H9 (cell line): ENCODE data around the gene DPP6. TPM values are rescaled to one million over a fixed set of nuclear protein-coding genes. Genes with fewer than 3 reads are reported as not detected.
A peak's percentile ranks its signal among the peaks of the same experiment; 100 is the strongest.

Experiments
- DNase-seq: peaks from one replicate; pipeline ENCODE4 v3.0.0-alpha.2; 2017
- H2AFZ ChIP-seq: one replicate; pipeline ENCODE4 v1.6.1; 2013; ENCODE audit warnings: mild to moderate bottlenecking, low read length, control low read depth, moderate library complexity
- H2AK5ac ChIP-seq: 2 replicates; pipeline ENCODE4 v1.6.1; 2013; ENCODE audit warnings: low read length, control low read depth, mixed read lengths; ENCODE audit not compliant: insufficient read length
- H2BK120ac ChIP-seq: one replicate; pipeline ENCODE4 v1.6.1; 2013; ENCODE audit warnings: low read depth, mild to moderate bottlenecking, low read length, control low read depth, inconsistent platforms; ENCODE audit not compliant: poor library complexity, severe bottlenecking
- H2BK12ac ChIP-seq: 2 replicates; pipeline ENCODE4 v1.6.1; 2013; ENCODE audit warnings: low read length, control low read depth, mixed read lengths, low read depth; ENCODE audit not compliant: insufficient read length
- H2BK15ac ChIP-seq: 2 replicates; pipeline ENCODE4 v1.6.1; 2013; ENCODE audit warnings: low read depth, low read length, control low read depth
- H2BK20ac ChIP-seq: one replicate; pipeline ENCODE4 v1.6.1; 2013; ENCODE audit warnings: low read depth, mild to moderate bottlenecking, low read length, control low read depth, inconsistent platforms; ENCODE audit not compliant: poor library complexity, severe bottlenecking
- H2BK5ac ChIP-seq: 2 replicates; pipeline ENCODE4 v1.6.1; 2013; ENCODE audit warnings: low read length, control low read depth, mixed read lengths; ENCODE audit not compliant: insufficient read length
- H3K14ac ChIP-seq: 2 replicates; pipeline ENCODE4 v1.6.1; 2013; ENCODE audit warnings: low read length, control low read depth; ENCODE audit not compliant: insufficient read depth
- H3K18ac ChIP-seq: 2 replicates; pipeline ENCODE4 v1.6.1; 2013; ENCODE audit warnings: low read depth, mild to moderate bottlenecking, mixed read lengths, low read length, control low read depth; ENCODE audit not compliant: insufficient read length
- H3K23ac ChIP-seq: 2 replicates; pipeline ENCODE4 v1.6.1; 2013; ENCODE audit warnings: low read length, control low read depth, mixed read lengths, low read depth; ENCODE audit not compliant: insufficient read length
- H3K23me2 ChIP-seq: 2 replicates; pipeline ENCODE4 v1.6.1; 2013; ENCODE audit warnings: low read depth, mild to moderate bottlenecking, mixed read lengths, low read length, control low read depth; ENCODE audit not compliant: insufficient read length, poor library complexity, severe bottlenecking
- H3K27ac ChIP-seq: 2 replicates; pipeline ENCODE4 v1.5.1; 2013; ENCODE audit warnings: low read length, control low read depth, mixed read lengths, low read depth; ENCODE audit not compliant: insufficient read length
- H3K27me3 ChIP-seq: 2 replicates; pipeline ENCODE4 v1.6.1; 2013; ENCODE audit warnings: low read length, control low read depth, inconsistent platforms; ENCODE audit not compliant: insufficient read depth
- H3K4ac ChIP-seq: 2 replicates; pipeline ENCODE4 v1.6.1; 2013; ENCODE audit warnings: low read depth, mild to moderate bottlenecking, control low read depth, inconsistent platforms, low read length, moderate library complexity
- H3K4me1 ChIP-seq: 2 replicates; pipeline ENCODE4 v1.6.1; 2013; ENCODE audit warnings: low read length, control low read depth, inconsistent platforms; ENCODE audit not compliant: insufficient read depth
- H3K4me2 ChIP-seq: 2 replicates; pipeline ENCODE4 v1.6.1; 2013; ENCODE audit warnings: low read length, control low read depth, mixed read lengths; ENCODE audit not compliant: insufficient read length, insufficient read depth
- H3K56ac ChIP-seq: 2 replicates; pipeline ENCODE4 v1.6.1; 2013; ENCODE audit warnings: low read depth, mild to moderate bottlenecking, mixed read lengths, low read length, control low read depth; ENCODE audit not compliant: insufficient read length
- H3K79me1 ChIP-seq: 2 replicates; pipeline ENCODE4 v1.6.1; 2013; ENCODE audit warnings: low read depth, mild to moderate bottlenecking, moderate library complexity, low read length, control low read depth, inconsistent platforms; ENCODE audit not compliant: insufficient read depth, poor library complexity, severe bottlenecking
- H3K79me2 ChIP-seq: 2 replicates; pipeline ENCODE4 v1.6.1; 2013; ENCODE audit warnings: low read length, control low read depth, inconsistent platforms; ENCODE audit not compliant: insufficient read depth
- H3K9ac ChIP-seq: 2 replicates; pipeline ENCODE4 v1.6.1; 2013; ENCODE audit warnings: low read length, control low read depth, mixed read lengths; ENCODE audit not compliant: insufficient read length; ENCODE audit errors: extremely low read depth
- H3K9me3 ChIP-seq: one replicate; pipeline ENCODE4 v1.6.1; 2013; ENCODE audit warnings: low read depth, low read length, inconsistent platforms; ENCODE audit not compliant: control insufficient read depth
- H3T11ph ChIP-seq: one replicate; pipeline ENCODE4 v1.6.1; 2013; ENCODE audit warnings: mild to moderate bottlenecking, low read length, control low read depth, inconsistent platforms
- H4K20me1 ChIP-seq: one replicate; pipeline ENCODE4 v1.6.1; 2013; ENCODE audit not compliant: control insufficient read depth, insufficient read length, insufficient read depth
- H4K5ac ChIP-seq: 2 replicates; pipeline ENCODE4 v1.6.1; 2013; ENCODE audit warnings: low read depth, mild to moderate bottlenecking, mixed read lengths, low read length, control low read depth; ENCODE audit not compliant: insufficient read length
- H4K8ac ChIP-seq: replicated peaks from 2 replicates; pipeline ENCODE4 v1.6.1; 2013; ENCODE audit warnings: low read length, control low read depth, mixed read lengths, low read depth; ENCODE audit not compliant: insufficient read length
- H4K91ac ChIP-seq: 2 replicates; pipeline ENCODE4 v1.6.1; 2013; ENCODE audit warnings: low read depth, mild to moderate bottlenecking, moderate library complexity, mixed read lengths, low read length, control low read depth; ENCODE audit not compliant: insufficient read length
- H3K27ac Mint-ChIP-seq, 3 experiments: 2 replicates in 2 of 3; 3 replicates in 1 of 3; pipeline ENCODE4 v1.8.0; 2020 to 2021; ENCODE audit warnings: mixed read lengths in 3 of 3, mild to moderate bottlenecking in 1 of 3, moderate library complexity in 1 of 3
- H3K27me3 Mint-ChIP-seq: 2 replicates; pipeline ENCODE4 v1.8.0; 2021; ENCODE audit warnings: low read depth, mild to moderate bottlenecking, moderate library complexity, mixed read lengths
- H3K36me3 Mint-ChIP-seq, 3 experiments: 2 replicates in 2 of 3; 3 replicates in 1 of 3; pipeline ENCODE4 v1.8.0; 2020 to 2021; ENCODE audit warnings: low read depth in 3 of 3, mixed read lengths in 3 of 3; ENCODE audit not compliant: insufficient read depth in 1 of 3
- H3K4me1 Mint-ChIP-seq, 2 experiments: 2 replicates each; pipeline ENCODE4 v1.8.0; 2020; ENCODE audit warnings: mixed read lengths in 2 of 2
- H3K4me3 Mint-ChIP-seq, 2 experiments: 2 replicates in 1 of 2; 3 replicates in 1 of 2; pipeline ENCODE4 v1.8.0; 2020 to 2021; ENCODE audit warnings: mild to moderate bottlenecking in 2 of 2, mixed read lengths in 2 of 2, moderate library complexity in 1 of 2
- H3K9me3 Mint-ChIP-seq, 2 experiments: 2 replicates in 1 of 2; 3 replicates in 1 of 2; pipeline ENCODE4 v1.8.0; 2020; ENCODE audit warnings: mild to moderate bottlenecking in 2 of 2, mixed read lengths in 2 of 2, moderate library complexity in 1 of 2
- WGBS: extraction: QIAGEN DNeasy Blood & Tissue Kit; methylation state at CpG from one replicate; pipeline ENCODE4 v1.1.7; 2013; ENCODE audit warnings: missing lambda C conversion rate, low lambda C conversion rate, mixed read lengths; ENCODE audit not compliant: insufficient read length; ENCODE audit errors: extremely low coverage; 5-methylcytosine and 5-hydroxymethylcytosine counted together
- total RNA-seq: library from RNA; stranded (reverse); gene quantifications from 2 replicates; pipeline ENCODE4 v1.2.1, GENCODE V29; 2021
- TF ChIP-seq, protein P1 (sequence below): fragments of 200-600 bp; sonication (generic); conservative IDR thresholded peaks from 3 replicates; pipeline ENCODE4 v1.8.0; 2021; ENCODE audit warnings: antibody characterized with exemption, mild to moderate bottlenecking

Gene DPP6
- total RNA-seq, 1 experiment from 2014 or later, result 4.5 TPM

DNA sequence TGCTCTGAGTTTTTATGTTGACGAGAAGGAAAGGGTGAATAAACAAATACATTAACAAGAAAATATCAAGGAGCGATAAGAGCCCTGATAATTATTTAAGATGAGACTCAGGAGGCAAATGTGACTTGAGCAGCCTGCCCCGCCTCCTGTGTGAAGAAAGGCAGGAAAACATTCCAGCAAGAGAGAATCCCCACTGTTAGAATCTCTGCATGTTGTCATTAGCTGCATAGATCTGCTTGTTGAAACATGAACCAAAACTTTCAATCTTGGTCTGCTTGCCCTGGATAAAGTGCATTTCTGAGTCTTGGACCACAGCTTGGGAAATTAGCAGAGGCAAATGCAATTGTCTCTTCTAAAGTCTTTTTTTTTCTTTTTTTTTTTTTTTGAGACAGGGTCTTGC, 120.0 kb downstream of the DPP6 start:
- Histone ChIP-seq H2BK5ac (no peak overlapping the region), H3K4me2 (no peak overlapping the region), H3K9me3 (no peaks in the 10 kb centered on the region)

More for the DNA sequence above, 120.0 kb downstream of the DPP6 start:
- no peak overlapping the region for H3K14ac ChIP-seq
- H4K5ac ChIP-seq, result no peak overlapping the region
- H3K36me3 Mint-ChIP-seq, result no peaks in the 10 kb centered on the region
- H3K27ac ChIP-seq, result no peak overlapping the region
- TF ChIP-seq, protein P1, sequence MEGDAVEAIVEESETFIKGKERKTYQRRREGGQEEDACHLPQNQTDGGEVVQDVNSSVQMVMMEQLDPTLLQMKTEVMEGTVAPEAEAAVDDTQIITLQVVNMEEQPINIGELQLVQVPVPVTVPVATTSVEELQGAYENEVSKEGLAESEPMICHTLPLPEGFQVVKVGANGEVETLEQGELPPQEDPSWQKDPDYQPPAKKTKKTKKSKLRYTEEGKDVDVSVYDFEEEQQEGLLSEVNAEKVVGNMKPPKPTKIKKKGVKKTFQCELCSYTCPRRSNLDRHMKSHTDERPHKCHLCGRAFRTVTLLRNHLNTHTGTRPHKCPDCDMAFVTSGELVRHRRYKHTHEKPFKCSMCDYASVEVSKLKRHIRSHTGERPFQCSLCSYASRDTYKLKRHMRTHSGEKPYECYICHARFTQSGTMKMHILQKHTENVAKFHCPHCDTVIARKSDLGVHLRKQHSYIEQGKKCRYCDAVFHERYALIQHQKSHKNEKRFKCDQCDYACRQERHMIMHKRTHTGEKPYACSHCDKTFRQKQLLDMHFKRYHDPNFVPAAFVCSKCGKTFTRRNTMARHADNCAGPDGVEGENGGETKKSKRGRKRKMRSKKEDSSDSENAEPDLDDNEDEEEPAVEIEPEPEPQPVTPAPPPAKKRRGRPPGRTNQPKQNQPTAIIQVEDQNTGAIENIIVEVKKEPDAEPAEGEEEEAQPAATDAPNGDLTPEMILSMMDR, result no peak
- H4K8ac ChIP-seq, result no peak overlapping the region
- H3K4me1 Mint-ChIP-seq, result peaks cover 42 to 55% of the 10 kb centered on the region in 2 experiments
- H3K4me1 ChIP-seq, result peaks cover 12% of the 10 kb centered on the region; the same call in 1 of the 2 replicates
- no peaks in the 10 kb centered on the region for H3K9me3 Mint-ChIP-seq
- H3K79me2 ChIP-seq, result no peaks in the 10 kb centered on the region
- H4K20me1 ChIP-seq, result no peaks in the 10 kb centered on the region
- no peak overlapping the region for H3K23ac ChIP-seq
- peaks cover 2% of the 10 kb centered on the region; the same call in 1 of the 2 replicates for H3K27me3 Mint-ChIP-seq
- no peak overlapping the region for H3K56ac ChIP-seq
- H3T11ph ChIP-seq, result no peak overlapping the region
- H4K91ac ChIP-seq, result no peak overlapping the region
- no peak overlapping the region for H2AK5ac ChIP-seq
- no peak overlapping the region for H2BK20ac ChIP-seq
- no CpG with 5 or more reads among the region's 3 CpGs for WGBS
- no peak overlapping the region for H2BK12ac ChIP-seq
- no peak for DNase-seq
- H2AFZ ChIP-seq, result no peak overlapping the region
- H3K4ac ChIP-seq, result no peak overlapping the region
- H2BK15ac ChIP-seq, result no peak overlapping the region
- H3K4me3 Mint-ChIP-seq, result no peak overlapping the region; a peak in 1 of 5 replicates
- H2BK120ac ChIP-seq, result no peak overlapping the region
- H3K27me3 ChIP-seq, result no peaks in the 10 kb centered on the region
- H3K18ac ChIP-seq, result no peak overlapping the region
- H3K79me1 ChIP-seq, result no peaks in the 10 kb centered on the region
- H3K23me2 ChIP-seq, result no peaks in the 10 kb centered on the region
- no peak overlapping the region for H3K9ac ChIP-seq
- H3K27ac Mint-ChIP-seq, result peak overlapping the region; percentile 56 to 94 (median 92)
